Measurements from ENCODE around the gene FBXW2. TPM values are rescaled to one million over a fixed set of nuclear protein-coding genes. Genes with fewer than 3 reads are reported as not detected.
A peak's percentile ranks its signal among the peaks of the same experiment; 100 is the strongest.
"Not testable (repeated sequence)": the region's sequence is repeated elsewhere in the genome, so short reads cannot be mapped to it uniquely, and the experiment has no call there.

Gene FBXW2
- total RNA-seq, 1 experiment from 2014 or later, result 31.7 TPM

- DNase-seq (ENCODE audit: low read depth), result no peak
Observed at GRCh38 chr9:120779227-120779626, 14.0 kb downstream of the FBXW2 start.

GRCh38 chr9:120778758-120779157, 14.5 kb downstream of the FBXW2 start:
- DNase-seq (ENCODE audit: low read depth), result no peak

- no peak for DNase-seq (ENCODE audit: low read depth)
Observed at GRCh38 chr9:120777229-120777628, 16.0 kb downstream of the FBXW2 start.

GRCh38 chr9:120776788-120777187, 16.4 kb downstream of the FBXW2 start:
- DNase-seq (ENCODE audit: low read depth), result no peak

GRCh38 chr9:120775859-120776258, 17.4 kb downstream of the FBXW2 start:
- DNase-seq (ENCODE audit: low read depth), result no peak

GRCh38 chr9:120774719-120775118, 18.5 kb downstream of the FBXW2 start:
- no peak for DNase-seq (ENCODE audit: low read depth)

- DNase-seq (ENCODE audit: low read depth), result no peak
Observed at GRCh38 chr9:120773256-120773655, 20.0 kb downstream of the FBXW2 start.

GRCh38 chr9:120770931-120771330, 22.3 kb downstream of the FBXW2 start:
- DNase-seq (ENCODE audit: low read depth), result no peak

GRCh38 chr9:120768886-120769285, 24.3 kb downstream of the FBXW2 start:
- DNase-seq (ENCODE audit: low read depth), result no peak

- DNase-seq (ENCODE audit: low read depth), result no peak
Observed at GRCh38 chr9:120768247-120768646, 25.0 kb downstream of the FBXW2 start.

GRCh38 chr9:120767451-120767850, 25.8 kb downstream of the FBXW2 start:
- no peak for DNase-seq (ENCODE audit: low read depth)

GRCh38 chr9:120765910-120766425, 27.2 kb downstream of the FBXW2 start:
- no peak for DNase-seq (ENCODE audit: low read depth)

GRCh38 chr9:120764476-120764875, 28.7 kb downstream of the FBXW2 start:
- no peak for DNase-seq (ENCODE audit: low read depth)

- no peak for DNase-seq (ENCODE audit: low read depth)
Observed at GRCh38 chr9:120761006-120761405, 32.2 kb downstream of the FBXW2 start.

- DNase-seq (ENCODE audit: low read depth), result no peak
Observed at GRCh38 chr9:120759755-120760400, 33.3 kb downstream of the FBXW2 start.

- no peak for DNase-seq (ENCODE audit: low read depth)
Observed at GRCh38 chr9:120758544-120758943, 34.7 kb downstream of the FBXW2 start.

GRCh38 chr9:120757026-120757913, 35.9 kb downstream of the FBXW2 start:
- DNase-seq (ENCODE audit: low read depth), result no peak

GRCh38 chr9:120756531-120756930, 36.7 kb downstream of the FBXW2 start:
- DNase-seq (ENCODE audit: low read depth), result no peak

GRCh38 chr9:120755810-120756434, 37.3 kb downstream of the FBXW2 start:
- peak; percentile 55 for DNase-seq (ENCODE audit: low read depth)

GRCh38 chr9:120755044-120755443, 38.2 kb downstream of the FBXW2 start:
- DNase-seq (ENCODE audit: low read depth), result no peak

- no peak for DNase-seq (ENCODE audit: low read depth)
Observed at GRCh38 chr9:120750421-120750820, 42.8 kb downstream of the FBXW2 start.

GRCh38 chr9:120746366-120746765, 46.9 kb downstream of the FBXW2 start:
- DNase-seq (ENCODE audit: low read depth), result not testable (repeated sequence)
